ENCODE measurements around the gene GAREM1.

- TF ChIP-seq CTCF (conservative IDR thresholded peaks at IDR 0.05) (no peak), ZFX (IDR thresholded peaks at IDR 0.05) (no peak)
These were observed 153.0 kb downstream of the GAREM1 start for GRCh38 chr18:32317651-32318050.
